Hepatic stellate cell (primary cell): ENCODE data around the gene SLC12A6.
A peak's percentile ranks its signal among the peaks of the same experiment; 100 is the strongest.

ENCODE experiments used
- DNase-seq: peaks from one replicate; pipeline ENCODE4 v3.0.0; 2011; ENCODE audit warnings: low spot score

SLC12A6 gene

DNA sequence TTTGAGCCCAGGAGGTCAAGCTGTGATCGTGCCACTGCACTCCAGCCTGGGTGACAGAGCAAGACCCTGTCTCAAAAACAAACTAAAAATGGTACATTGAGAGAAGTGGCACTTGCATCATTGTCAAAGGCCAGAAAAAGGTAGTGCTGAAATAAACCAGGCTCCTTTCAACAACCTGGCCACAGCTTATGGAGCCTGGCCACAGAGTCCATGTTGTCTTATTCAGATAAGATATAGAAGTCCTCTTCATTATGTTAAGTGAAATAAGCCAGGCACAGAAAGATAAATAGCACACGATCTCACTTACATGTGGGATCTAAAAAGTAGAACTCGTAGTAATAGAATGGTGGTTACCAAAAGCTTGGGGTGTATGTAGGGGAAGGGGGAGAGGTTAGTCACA lies 78.0 kb downstream of the SLC12A6 start:
- no peak for DNase-seq

DNA sequence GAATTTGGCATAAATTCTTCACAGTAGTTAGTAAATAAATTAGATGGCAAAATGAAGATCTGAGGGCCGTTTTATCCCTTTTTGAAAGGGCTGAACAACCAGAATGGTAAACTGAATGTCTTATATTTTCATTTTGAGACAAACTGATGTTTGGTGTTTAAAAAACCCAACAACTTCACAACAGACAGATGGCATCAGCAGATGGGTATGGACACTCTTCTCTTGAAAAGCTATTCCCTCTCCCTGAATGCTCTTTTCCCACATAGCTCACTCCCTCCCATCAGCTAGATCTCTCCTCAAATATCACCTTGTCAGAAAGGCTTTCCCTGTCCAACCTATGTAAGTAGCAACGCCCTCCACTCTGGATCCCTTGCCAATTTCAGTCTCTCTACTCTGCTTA lies 79.4 kb downstream of the SLC12A6 start:
- no peak for DNase-seq

DNA sequence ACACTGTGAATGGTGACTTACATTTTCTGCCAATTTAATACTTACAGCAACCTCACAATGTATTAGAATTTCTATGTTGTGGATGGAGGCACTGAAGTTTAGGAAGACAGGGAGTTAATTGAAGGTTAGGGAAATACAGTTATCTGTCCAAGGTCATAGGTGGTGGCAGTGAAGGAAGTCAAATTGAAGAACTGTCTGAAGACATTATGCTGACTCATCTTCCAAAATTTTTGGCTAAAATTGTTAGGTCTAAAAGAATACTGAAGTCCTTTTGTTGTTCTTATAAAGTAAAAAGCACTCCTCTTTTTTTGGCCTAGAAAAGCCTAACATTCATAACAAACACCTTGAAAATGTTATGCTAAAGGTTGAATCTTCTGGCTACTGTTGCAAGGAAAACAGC lies 85.0 kb downstream of the SLC12A6 start:
- DNase-seq, result no peak

DNA sequence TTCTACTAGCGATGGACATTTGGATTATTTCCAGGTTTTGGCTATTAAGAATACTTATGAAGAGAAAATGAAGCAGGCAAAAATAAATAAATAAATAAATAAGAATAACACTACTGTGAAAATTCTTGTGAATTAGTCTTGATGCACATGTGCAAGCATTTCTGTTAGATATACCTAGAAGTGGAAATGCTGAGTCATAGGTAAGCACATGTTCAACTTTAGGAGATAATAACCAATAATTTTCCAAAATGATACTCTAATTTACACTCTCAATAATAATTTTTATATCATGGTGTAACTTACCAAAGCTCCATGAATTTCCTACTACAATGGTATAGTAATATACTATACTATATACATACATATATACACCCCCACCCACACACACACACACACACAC lies 89.4 kb downstream of the SLC12A6 start:
- DNase-seq, result no peak

DNA sequence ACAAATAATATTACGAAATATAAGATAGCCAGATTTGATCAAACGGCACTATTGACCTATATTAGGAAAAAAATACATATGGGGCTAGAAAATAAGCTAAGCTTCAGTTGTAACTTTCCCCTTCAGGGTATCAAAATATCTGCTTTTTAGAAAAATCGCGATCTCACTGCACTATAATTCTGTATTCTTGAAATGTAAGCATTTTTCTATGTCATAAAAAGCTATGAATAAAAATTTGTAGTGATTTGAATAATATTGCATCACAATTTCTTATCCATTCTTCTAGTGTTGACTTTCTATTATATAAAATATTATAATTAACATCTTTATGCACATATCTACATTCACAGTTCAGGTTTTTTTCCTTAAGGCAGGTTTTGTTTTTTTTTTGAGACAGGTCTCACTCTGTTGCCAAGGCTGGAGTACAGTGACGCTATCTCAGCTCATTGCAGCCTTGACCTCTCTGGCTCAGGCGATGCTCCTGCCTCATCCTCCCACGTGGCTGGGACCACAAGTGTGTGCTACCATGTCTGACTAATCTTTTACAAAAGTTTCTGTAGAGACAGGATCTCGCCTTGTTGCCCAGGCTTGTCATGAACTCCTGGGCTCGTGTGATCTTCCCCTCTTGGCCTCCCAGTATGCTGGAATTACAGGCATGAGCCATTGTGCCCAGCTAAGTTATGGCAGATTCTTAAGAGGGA lies 91.2 kb downstream of the SLC12A6 start:
- DNase-seq, result no peak

DNA sequence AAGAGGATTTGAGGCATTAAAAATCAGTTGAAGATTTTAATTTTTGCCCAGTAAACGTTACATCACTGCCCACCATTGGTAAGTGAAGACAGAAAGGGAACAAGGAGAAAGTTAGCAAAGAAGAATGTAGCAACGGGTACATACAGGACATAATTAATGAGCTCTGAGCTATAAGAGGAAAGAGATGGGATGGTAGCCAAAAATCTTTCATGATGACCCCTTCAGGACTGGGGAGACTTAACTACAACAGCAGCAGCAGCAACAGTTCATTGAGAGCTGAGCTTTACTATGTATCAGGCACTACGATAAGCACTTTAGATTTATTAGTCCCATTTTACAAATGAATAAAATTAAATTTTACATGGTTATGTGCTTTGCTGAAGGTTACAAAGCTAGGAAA lies 94.4 kb downstream of the SLC12A6 start:
- DNase-seq, result no peak

DNA sequence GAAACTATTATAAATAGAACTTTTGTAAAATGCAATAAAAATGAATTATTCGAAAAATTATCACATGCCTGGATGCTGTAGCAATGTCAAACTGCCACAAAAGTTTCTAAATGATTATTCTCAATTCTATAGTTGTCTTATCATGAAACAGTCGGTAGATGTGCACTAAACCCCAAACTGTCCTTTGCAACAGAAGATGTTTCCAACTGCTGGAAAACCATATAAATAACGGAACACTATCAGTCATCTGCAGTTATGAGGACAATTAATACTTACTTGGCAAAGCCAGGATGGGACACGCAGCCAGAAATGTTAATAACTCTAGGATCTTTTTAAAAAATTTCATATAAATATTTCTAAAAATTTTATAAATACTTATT lies 95.3 kb downstream of the SLC12A6 start:
- DNase-seq, result no peak

DNA sequence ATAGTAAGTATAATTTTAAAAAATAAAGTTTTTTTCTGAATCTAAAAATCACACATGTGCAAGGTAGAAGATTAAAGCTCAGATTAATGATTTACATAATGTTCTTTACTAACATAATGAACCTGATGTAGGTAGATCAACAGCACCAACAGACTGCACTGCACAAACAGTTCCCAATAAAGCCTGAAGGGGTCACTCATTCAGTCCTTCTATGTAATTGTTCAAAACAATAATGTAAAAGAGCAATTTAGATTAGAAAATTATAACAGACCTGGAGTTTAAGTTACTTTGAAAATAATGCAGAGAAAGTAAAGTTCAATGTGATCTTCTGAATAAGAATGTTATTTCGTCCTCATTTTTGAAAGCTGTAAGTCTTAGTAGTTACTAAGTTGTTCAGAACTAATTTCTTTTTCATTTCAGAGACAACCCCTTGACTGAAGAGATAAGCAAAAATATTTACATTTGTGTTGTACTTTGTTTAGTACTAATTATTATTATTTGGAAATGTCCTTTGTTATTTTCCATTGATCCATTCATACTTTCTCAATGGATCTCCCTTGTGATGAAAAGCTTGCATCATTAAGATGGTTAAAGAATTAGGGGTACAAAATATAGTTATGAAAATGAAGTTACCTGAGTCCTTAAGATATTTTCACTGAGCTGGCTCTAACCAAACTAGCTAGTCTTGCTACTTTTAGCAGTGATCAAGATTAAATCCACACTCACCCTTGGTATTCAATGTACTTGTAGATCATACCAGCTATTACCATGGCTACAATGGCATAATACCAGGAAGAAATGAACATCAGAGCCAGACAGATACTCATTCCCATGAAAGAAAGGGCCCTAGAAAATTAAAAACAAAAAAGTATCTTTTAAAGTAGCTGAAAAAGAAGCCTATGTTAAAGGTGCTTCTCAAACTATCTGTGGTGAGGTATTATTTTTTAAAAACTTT lies 95.9 kb downstream of the SLC12A6 start:
- peak; percentile 36 for DNase-seq

DNA sequence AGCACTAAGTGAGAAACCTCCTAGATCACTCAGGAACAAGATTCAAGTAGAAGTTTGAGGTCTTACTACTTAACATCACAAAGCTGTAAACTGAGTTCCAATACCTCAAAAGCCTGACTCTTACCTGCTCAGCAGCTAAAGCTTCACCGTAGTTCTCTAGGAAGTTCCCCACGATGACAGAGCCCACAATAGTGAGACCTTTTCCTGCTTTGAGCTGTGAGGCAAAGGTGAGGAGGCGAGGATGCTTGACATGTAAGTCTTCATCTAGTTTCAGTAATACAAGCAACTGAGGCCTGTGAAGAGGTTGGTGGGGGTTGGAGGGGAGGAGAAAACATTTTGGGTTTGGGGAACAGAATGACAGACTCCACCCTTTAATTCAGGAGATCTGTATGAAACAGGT lies 97.0 kb downstream of the SLC12A6 start:
- no peak for DNase-seq

DNA sequence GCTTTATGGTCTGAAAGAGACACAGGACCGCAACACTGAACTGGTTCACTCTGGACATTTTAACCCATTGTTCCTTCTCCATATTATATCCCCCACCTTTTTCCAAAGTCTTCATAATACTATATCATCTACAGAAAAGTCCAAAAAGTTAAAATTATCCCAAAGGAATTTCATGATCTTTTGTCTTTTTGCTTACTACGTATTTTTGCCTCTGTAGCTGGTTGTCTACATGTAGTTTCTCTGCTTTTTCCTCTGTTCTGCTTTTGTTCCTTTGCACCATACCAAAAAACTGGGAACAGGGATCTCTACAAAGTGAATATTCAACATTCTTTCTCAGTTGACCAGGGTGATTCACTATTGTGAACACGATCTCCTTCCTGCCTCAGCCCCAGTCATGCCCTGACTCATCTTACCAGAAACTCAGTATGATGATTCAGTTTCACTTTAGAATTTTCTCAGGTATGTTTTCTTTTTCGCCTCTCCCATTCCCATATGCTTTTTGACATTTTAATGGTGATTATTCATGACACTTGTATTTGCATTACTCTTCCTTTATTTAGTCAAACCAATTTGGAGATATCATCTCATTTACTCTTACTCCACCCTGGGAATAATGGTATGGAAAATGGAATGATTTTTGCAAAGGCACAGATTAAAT lies 98.3 kb downstream of the SLC12A6 start:
- peak; percentile 86 for DNase-seq

DNA sequence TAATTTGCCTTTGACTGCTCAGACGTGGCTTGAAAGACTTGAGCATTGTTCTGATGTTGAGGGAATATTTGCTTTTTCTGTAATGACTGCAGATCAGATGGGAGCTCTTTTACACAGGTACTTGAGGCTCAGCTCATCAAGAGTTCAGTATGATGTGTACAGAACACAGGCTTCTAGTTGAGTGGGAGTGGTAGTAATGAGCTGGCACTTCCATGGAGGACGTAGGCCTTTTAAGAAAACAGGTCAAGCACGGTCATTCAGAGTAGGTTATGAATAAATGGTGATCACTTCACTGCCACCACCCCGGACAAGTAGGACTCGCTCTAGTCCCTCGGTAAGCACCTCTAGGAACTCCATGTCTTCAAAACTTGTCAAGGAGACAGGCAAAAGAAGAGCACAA lies 104.0 kb downstream of the SLC12A6 start:
- DNase-seq, result no peak

DNA sequence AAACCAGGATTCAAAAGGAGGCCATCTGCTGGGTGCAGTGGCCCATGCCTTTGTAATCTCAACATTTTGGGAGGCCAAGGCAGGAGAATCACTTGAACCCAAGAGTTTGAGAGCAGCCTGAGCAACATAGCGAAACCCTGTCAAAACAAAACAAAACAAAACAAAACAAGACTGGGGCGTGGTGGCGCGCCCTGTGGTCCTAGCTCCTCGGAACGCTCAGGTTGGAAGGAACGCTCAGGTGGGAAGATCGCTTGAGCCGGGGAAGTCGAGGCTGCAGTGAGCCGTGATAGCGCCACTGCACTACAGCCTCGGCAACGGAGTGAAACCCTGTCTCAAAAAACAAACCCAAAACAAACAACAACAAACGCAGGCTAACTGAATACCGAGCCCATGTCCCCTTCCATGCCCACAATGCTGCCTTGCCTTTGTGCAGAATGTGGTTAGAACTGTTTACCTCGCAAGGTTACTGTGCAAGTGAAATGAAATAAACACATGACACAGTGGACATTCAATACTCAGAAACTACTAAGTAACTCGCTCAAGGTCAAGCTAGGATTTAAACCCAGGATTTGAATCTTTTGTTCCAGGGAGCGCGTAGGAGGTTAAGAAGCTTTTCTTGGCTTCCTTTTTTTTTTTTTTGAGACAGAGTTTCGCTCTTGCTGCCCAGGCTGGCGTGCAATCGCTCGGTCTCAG lies 113.5 kb downstream of the SLC12A6 start:
- peak; percentile 9 for DNase-seq

DNA sequence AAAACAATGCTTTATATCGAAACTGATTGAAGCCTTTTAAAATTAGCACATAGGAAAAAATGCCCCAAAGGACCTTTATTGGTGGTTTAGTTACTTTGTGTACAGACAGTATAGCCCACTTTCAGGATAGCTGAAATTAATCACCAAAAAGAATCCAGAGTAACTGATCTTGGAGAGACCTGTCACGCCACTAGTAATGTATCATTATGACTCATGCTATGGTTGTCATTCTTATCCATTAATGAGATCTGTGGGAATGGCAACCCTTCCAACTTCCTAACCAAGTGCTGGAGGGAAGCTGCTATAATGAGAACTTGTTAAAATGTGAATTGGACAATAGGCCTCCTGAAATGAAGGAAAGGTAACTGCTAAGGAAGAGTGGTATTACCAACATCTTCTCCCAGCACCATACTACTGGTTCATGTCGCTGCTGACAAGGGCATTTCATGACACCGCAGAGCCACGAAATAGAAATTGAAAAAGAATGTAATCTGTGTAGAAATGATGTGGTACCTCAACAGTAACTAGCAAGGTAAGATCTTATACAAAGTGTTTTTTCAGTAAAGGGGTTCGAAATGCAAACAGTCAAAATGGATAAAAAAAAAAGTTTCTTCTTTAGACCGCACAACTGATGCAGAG lies 119.9 kb downstream of the SLC12A6 start:
- DNase-seq, result peak; percentile 50

DNA sequence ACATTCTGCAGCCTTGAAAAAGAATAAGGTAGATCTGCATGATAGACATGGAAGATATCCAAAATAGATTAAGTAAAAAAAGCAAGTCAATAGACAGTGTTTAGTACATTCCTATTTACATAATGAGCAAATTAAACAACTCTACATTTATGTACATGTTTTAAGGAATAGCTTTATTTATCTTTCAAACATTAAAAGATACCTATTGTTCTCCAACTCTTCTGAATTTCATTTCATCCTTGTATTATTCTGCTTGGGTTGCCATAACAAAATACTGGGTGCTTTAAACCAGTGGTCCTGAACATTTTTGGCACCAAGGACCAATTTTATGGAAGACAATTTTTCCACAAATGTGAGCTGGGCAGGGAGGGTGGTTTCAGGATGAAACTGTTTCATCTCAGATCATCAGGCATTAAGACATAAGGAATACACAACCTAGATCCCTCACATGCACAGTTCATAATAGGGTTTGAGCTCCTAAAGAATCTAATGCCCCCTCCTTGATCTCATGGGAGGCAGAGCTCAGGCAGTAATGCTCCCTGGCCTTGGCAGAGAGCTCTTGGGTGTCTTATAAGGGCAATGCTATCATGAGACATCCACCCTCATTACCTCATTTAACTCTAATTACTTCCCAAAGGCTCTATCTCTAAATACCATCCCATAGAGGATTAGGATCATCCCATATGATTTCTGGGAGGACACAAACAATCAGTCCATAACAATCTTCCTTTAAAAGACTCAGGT lies 120.9 kb downstream of the SLC12A6 start:
- DNase-seq, result no peak

DNA sequence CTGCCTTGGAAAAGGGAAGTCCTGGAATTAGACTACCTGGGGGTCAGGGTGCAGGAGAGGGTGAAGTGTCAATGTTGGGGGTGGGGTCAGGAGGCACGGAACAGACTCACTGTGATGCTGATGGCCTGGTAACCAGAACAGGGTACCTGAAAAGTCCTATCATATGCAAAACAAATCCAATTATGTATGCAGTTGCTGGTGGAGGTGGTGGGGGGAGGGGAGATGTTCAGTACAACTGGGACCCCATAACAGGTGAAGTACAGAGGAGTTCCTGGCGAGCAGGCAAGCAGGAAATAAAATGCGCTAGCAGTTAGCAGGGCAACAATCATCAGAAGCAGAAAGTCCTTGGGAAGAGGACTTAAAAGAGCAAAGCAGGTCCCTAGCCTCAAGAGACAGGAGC lies 123.4 kb downstream of the SLC12A6 start:
- no peak for DNase-seq

DNA sequence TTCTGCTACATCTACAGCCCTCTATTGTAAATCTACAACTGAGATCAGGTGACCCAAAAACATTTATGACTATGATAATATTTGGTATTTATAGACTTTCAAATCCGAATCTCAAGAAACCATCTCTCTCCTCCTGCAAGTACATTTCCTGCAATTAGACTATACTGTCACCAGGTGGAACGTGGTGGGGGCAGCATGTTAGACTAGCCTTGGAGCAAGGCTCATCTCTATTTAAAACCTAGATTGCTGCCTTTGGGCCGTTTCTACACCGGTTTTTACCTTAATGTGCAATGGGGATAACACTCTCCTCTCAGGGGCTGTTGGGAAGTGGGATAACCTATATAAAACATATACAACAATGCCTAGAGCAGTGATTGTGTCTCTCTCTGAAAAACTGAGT lies 123.9 kb downstream of the SLC12A6 start:
- no peak for DNase-seq

DNA sequence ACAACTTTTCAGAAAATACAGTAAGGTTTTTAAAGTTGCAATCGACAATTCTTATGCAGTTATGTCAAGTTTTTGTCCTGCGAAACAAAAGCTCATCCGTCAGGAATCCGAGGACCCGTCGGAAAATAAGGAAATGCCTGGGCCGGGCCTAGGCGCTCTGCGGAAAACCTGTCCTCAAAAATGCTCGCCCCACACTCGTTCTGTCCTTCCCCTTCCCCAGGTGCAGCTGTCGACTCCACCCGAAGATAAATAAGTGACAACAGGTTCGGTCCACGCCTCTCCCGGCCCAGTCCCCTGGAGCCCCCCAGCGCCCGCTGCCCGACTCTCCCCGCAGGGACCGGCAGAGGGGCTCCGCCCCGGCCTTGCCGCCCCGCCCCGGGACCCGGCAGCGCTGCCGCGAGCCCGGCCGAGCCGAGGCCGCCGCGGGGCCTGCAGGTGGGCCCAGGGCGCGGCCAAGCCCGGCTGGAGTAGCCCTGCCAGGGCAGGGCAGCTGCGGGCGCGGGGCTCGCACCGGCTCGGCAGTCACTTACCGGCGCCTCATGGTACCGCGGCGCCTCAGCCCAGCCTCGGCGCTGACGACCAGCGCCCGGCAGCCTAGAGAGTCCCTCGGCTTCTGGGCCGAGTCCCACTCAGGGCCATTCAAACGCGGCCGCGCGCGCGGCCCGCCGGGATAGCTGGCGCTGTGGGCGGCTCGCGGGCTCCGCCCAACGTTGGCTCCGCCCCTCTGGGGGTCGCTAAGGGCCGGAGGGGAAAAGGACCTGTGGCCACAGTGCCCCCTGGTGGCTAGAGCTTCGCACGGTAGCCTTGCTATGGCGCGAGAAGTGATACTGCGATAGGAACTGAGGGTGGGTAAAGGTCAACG lies 127.9 kb downstream of the SLC12A6 start, which contains the start of gene KATNBL1:
KATNBL1 (minus strand) TSS at position 676 of the 862 bp plus-strand sequence. CDS start 46,420 bp downstream, outside the sequence.
- peak; percentile 94 for DNase-seq

DNA sequence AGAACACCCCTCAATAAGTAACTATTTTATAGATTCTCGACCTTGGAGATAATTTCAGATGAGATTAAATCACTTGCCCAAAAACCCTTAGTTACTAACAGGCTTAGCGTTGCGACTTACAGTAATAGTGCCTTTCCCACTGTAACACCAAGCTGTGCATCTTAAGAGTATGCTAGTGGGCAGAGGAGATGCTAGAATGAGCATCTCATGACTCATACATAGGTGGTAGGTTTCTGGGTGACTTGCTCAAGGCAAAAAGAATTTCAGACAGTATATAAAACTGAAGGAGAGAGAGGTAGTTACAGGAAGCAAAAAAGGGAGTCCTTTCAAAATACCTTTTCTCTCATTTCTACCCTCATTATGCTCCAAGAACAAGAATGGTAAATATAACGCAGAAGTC lies 131.6 kb downstream of the SLC12A6 start:
- no peak for DNase-seq

DNA sequence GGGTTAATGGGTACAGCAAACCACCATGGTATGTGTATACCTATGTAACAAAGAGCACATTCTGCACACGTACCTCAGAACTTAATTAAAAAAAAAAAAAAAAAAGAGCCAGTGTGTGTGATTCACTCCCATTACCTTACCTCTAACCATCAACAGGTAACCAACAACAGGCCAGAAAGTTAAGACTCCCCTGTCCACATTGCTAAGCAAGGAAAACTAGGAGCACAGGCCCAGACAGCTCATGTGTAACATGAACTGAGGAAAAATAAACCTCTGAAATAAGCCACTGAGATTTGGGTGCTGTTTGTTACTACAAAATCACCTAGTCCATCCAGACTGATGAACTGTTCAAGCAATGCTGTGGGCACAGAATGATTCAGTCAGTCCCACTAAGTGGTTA lies 133.6 kb downstream of the SLC12A6 start:
- DNase-seq, result no peak

DNA sequence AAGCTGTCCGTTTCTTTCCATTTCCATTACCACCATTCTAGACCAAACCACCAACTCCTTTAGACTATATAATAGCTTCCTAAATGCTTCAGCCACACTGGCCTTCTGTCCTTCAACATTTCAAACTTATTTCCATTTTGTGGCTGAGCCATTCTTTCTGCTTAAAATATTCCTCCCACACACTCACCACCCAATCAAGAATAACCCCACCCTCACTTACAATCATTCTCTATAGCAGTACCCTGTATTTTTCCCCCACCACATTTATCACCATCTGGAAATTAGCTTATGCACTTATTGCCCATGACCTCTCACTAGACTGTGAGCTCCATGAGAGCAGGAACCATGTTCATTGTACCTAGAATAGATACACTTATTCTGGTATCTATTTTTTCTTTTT lies 134.3 kb downstream of the SLC12A6 start:
- no peak for DNase-seq
